CD4-positive, alpha-beta T cell treated with Interleukin-6 at 100 ng/mL for 8 hours (primary cell): ENCODE measurements around the gene SH2B2.
A peak's percentile ranks its signal among the peaks of the same experiment; 100 is the strongest.

Experiments used
- DNase-seq: peaks from one replicate; pipeline ENCODE4 v3.0.0-alpha.2; 2020; ENCODE audit warnings: mixed read lengths, low spot score

SH2B2 gene

DNA sequence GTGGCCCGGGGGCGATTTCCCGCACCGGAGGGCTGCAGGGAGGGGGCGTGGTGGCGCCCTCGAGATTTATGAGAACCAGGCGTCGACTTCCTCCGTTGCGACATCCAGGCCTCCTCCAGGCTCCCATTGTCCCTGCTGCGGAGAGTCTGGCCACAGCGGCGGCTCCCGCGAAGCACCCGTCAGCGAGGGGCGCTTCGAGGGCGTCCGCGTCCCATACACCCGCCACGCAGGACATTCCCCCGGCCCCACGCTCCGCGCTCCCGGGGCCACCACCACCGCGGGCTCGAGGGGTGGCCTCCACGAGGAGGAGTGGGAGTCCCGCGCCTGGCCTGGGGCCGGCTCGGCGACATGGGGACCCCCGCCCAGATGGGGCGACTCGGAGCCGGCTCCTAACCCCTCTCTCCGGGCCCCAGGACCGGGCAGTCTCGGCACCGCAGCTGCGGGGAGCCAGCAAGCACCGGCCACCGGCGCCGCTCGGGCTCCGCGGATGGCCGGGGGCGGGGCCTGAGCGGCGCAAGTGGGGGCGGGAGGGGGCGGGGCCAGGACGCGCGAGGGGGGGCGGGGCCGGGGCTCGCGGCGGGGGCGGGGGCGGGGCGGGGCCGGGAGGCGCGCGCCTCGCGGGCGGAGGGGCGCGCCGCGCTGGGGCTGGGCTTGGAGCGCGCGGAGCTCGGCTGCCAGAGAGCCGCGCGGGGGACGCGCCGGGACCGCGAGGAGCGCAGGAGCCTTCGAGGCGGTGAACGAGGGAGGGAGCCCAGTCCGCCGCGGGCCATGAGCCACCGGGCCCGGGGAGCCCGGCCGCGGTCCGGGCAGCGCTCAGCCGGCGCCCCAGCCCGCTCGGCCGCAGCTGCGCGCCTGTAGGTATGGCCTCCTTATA is at the start of gene SH2B2:
Gene SH2B2 (plus strand): TSS at position 632 of the 874 bp plus-strand sequence. CDS start 13,683 bp downstream, outside the sequence.
- DNase-seq: peak; percentile 23

DNA sequence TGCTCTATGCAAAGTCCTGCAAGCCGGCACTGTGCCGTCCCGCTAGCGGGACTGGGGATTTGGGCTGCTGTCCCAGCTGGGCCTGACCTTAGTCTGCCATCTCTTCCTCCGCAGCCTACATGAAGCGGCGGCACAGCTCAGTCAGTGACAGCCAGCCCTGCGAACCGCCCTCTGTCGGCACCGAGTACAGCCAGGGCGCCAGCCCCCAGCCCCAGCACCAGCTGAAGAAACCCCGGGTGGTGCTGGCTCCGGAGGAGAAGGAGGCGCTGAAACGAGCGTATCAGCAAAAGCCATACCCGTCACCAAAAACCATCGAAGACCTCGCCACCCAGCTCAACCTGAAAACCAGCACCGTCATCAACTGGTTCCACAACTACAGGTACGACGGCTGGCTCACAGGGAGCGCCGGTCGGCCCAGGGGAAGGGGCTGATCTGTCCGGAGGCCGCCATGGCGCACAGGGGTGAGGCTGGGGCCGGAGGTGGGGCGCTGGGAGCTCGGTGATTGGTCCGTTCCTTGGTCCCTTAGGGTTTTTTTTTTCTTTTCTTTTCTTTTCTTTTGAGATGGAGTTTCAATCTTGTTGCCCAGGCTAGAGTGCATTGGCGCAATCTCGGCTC is 47.4 kb upstream of the SH2B2 start:
- DNase-seq: no peak

DNA sequence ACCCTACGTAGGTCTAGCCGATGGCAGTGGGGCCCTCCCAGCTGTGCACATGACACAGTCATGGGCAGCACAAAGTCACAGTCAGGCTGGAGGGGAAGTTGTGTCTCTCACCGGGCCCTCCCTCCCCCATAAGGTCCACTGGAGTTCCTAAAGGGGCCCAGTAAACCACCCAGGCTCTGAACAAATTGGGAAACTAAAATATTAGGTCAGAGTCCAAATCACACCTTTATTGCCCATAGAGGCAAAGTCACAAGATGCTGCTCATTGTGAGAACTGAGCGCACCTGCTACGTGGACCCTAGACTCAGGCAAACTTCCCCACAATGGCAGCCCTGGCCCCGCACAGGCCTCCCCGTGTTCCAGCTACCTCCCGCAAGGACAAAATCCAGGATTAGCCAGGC is 45.2 kb upstream of the SH2B2 start:
- DNase-seq: no peak

DNA sequence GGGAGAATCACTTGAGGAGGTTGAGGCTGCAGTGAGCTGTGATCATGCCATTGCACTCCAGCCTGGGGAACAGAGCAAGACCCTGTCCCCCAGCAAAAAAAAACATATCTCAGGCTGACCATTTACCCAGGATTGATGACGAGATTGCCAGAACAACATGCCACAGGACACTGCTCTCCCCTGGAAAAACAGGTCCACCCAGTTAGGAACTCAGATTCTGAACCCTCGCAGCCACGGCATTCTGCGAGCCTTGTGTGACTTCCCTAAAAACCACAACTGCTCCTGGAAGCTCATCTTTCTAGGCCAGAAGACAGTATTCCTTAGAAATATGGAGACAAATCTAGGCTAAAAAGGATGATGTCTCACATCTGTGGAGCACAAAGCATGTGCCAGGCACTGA is 42.1 kb upstream of the SH2B2 start:
- DNase-seq: no peak

DNA sequence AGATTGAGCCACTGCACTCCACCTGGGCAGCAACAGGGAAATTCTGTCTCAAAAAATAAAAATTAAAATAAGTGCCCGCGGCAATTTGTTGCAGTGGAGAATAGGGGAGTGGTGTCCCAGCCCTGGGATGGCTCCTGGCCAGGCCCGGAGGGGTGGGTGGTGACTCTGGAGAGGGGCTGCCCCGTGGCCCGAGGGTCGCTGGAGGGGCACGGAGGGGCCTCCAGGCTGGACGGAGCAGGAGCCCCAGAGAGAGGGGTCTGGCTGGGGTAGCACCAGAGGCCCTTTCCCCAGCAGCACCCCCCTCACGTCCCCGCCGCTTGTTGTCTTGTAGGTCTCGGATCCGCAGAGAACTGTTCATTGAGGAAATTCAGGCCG is 38.6 kb upstream of the SH2B2 start:
- DNase-seq: no peak

DNA sequence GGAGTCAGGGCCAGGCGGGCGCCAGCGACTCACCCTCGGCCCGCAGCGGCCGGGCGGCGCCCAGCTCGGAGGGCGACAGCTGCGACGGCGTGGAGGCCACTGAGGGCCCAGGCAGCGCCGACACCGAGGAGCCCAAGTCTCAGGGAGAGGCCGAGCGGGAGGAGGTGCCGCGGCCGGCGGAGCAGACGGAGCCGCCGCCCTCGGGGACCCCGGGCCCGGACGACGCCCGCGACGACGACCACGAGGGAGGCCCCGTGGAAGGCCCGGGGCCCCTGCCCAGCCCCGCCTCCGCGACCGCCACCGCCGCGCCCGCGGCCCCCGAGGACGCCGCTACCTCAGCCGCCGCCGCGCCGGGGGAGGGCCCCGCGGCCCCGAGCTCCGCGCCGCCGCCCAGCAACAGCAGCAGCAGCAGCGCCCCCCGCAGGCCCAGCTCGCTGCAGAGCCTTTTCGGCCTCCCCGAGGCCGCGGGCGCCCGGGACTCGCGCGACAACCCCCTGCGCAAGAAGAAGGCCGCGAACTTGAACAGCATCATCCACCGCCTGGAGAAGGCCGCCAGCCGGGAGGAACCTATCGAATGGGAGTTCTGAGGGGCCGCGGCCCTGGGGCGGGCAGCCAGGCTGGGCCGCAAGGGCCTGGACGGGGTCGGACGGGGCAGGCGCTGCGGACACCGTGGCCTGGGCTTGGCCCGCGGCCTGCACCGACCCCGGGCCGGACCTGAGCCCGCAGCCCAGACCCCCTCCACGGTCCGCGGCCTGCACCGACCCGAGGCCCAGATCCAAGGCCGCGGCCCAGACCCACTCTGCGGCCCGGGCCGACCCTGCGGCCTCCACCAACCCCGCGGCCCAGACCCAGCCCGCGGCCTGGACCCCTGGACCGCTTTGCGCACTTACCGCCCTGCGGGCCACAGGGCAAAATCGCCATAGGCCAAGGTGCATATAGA is 37.9 kb upstream of the SH2B2 start:
- no peak for DNase-seq

DNA sequence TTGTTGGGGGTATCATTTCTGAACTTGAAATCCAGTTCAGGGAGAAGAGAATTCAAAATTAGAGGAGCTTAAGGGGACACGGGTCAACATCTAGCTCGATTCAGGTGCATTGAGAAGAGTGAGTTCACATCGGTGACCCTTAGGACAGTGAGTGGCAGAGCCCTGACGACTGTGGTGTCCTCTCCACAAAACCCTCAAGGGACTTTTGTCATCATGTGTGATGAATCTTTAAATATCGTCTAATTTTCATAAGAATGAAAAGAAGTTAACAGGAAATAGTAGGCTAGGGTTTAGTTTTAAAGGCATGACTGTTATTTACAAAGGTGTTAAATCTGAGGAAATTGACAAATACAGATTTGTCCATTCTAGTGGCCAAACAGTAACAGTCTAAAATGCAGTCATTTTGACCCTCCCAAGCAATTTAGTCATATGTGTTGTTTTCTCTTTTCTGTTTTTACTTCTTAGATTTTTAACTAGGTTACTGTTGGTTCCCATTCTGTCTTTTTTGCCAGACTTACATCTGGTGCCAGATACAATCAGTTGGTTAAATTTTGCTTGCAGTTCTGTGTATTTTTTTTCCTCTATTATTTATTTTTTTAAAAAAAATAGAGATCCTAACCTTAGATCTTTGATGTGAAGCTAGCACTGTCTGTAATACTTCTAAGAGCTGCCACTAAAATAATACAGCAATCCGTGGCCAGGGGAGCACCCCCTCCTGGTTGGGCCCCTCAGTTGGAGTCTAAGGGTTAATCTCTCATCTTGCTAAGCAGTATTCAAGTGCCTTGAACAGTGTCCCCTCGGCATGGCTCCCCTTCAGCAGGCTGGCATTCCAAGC is 34.9 kb upstream of the SH2B2 start:
- no peak for DNase-seq

DNA sequence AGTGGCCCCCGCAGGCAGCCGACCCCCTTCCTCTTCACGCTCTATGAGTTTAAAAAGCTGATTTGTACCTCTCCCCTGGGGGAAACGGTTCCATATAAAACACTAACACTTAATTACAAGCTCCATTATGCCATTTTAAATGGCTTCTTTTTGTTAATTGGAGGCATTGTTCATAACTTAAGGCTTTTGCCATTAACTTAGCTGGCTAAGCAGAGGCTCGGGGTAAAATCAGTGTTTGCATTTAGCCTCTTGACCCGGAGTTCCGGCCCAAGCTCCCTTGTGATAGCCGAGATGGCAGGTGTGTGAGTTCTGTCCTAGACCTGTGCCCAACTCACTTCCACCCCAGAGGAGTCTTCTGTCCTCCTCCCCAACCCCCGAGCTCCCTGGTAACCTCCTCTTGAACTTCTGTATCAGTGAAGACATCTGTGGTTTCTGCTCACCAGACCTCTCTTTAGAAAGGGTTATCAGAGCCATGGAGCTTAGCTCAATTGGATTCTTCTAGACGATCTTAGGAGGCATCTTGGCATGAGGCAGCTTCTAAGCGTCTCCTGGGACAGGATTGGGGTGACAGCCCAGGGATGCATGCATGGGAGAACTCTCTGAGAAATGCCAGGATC is 34.2 kb upstream of the SH2B2 start:
- no peak for DNase-seq

DNA sequence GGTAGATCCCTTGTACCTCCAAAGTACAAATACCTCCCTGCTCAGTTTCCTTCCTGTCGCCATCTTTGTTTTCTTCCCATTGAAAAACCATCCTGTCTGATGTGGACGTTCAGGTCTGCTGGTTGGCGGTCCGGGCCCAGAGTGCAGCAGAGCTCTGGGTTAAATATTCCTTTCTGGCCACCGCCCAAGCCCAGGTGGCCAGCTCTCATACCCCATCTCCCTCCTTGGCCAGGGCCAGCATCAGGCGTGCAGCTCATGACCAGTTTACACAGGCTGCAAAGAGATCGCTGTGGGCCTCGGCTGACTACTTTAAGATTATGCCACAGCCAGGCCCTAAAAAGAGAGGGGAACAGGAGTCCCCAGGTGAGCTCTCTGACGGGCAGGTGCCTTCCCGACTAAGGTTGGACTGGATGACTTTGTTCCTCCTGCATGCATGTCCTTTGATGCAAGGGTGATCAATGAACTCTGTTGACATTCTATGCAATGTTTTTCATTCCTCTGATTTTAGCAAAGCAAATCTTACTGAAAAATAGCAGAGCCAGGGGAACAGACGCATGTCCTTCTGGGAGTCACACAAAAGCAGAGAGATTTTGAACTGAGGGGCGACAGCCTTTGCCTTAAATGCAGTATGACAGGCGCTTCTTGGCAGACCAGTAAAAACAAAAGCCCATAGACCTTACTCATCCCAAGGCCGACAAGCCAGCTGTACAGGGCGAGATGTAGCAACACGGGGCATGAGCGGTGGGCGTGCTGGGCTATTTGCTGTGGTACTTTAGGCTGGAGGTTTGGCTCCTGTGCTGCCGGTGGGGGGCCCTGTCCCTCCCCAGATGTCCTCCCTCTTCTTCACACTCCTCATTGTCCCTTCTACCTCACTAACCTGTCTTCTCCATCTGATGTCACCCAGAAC is 33.3 kb upstream of the SH2B2 start:
- DNase-seq: no peak

DNA sequence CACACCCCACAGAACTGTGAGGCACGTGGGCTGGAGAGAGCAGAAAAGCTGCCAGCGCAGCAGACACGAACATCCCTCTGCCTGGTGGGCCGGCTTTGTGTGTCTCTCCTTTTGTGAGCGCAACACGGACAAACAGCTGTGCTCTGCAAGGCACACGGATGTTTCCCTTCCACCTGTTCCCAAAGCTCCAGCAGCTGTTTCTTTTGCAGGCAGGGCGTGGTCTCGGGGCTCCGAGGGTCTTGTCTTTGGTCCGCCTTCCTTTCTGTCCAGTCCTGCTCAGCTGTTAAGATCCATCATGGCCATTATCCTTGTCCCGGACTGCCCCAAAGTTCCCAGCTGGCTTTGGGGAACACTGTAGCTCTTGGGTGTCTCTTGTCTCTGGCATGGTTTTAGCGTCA is 32.7 kb upstream of the SH2B2 start:
- no peak for DNase-seq

DNA sequence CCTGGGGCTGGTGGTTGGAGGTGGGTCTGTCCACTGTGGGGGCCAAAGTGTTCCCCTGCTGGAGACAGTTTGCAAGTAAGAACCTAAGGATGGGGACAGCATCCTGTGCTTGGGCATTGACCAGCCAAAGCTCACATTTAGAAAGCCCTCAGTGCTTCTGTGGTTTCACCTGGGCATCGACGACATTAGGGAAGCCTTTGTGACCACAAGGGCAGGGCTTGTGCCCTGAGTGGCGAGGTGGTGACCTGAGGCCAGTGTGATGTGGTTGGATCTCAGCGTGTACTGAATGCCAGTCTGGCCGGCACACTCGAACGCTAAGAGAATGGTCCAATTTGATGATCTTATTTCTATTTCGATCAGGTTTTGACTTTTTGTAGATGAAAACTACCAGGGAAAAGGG is 32.1 kb upstream of the SH2B2 start:
- DNase-seq: no peak

DNA sequence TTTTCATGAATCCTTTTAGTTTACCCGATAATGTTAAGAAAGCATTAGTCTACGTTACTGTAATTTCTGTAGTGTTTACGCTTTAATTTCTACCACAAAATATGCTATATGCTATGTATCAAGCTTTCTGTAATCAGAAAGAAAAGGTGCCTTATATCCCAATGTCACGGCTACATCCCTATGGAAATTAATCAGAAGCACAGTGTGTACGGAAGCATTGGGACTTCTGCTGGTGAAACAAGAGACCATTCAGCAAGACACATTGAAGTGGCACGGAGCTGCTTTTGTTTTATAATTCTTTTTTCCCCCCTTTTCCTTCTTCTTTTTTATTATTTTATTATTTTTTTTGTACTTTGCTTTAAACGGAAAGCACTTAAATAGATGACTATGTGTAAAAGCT is 31.2 kb upstream of the SH2B2 start:
- DNase-seq: no peak

DNA sequence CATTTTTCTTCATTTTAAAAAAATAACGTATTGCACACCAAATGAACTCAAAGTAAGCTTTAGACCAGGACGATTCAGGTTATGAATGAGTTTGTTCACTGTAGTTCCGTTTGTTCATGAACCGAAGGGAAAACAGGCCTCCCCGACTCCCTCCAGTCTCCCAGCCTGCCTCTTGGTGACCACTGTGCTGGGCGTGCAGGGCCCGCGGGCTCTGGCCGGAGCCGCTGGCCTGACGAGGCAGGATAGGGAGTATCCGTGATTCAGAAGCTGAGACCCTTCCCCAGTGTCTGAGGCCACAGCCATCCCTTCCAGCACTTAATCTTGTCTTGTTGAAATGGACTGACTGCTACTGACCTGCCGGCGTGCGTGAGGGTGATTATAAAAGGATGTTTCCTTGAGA is 30.8 kb upstream of the SH2B2 start:
- no peak for DNase-seq

DNA sequence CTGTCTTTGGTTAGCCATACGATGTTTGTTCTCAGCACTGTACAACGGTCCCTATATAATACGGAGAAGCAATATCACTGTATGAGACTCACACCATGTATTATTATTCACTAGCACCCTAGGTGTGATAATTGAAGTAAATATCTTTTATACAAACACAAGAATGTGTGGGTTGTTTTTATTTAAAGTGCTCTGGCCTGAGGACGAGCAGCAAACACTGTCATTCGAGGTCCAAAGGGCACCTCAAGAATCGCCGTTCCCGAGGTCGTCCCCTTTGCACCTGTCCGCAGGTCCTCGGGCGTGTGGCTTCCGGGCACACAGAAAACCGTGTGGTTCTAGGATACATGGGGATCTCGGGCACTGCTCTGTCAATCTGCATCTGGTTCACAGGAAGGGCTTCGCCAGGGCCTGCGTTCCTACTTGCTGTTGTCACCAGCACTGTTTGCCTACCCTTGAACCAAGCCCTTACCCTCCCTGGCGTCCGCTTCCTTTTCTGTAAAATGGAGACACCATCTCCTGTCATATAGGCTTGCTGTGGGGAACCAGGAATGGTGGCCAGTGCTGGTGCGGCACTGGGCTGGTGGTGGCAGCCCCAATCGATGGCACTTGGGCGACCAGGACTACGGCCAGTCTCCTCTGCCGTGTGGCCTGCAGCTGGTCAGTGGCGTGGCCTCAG is 28.5 kb upstream of the SH2B2 start:
- no peak for DNase-seq

DNA sequence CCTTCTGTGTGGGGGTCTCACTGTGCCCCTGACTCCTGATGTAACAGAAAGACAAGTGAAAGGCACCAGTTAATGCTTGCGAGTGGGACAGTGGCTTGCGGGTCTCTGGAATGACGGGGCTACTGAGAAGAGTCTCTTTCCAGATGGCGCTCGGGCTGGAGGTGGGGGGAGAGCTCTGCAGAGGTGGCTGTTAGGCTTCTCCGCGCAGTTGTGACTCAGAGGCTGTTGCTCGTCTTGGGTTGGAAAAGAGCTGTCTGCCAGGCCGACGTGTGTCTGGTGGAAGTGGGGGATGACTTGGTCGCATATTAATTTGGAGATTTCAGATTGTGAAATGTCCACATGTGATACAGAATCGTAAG is 27.9 kb upstream of the SH2B2 start:
- no peak for DNase-seq

DNA sequence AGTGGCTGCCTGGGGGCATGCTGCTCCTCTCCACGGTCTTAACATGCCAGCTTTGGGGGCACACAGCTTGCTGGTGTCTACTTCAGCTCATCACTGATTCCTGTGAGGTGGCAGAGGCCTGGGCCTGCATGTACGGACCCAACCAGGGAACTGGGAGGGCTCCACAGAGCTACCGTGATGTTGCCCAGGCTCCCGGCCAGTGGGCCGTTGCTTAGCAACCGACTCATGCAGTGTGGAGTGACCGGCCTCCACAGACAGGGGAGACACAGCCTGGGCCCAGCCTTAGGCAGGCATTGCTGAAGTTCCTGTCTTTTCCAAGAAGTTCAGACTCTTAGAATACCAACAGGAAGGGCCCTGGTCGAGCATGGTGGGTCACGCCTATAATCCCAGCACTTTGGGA is 25.8 kb upstream of the SH2B2 start:
- no peak for DNase-seq

DNA sequence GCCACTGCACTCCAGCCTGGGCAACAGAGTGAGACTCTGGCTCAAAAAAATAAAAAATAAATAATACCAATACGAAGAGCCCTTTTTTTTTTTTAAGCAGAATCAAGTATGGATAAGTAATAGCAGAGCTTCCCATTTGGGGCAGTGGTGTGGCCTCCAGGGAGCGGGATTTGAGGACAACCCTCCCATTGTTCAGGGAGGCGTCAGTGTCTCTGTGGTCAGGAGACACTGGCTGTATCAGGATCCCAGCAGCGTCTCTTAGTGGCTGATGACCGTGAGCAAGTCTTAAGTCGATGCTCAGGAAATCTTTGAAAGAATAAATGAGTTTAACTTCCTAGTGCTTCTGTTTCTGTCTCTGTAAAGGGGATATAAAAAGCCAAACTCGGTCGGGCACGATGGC is 25.2 kb upstream of the SH2B2 start:
- no peak for DNase-seq

DNA sequence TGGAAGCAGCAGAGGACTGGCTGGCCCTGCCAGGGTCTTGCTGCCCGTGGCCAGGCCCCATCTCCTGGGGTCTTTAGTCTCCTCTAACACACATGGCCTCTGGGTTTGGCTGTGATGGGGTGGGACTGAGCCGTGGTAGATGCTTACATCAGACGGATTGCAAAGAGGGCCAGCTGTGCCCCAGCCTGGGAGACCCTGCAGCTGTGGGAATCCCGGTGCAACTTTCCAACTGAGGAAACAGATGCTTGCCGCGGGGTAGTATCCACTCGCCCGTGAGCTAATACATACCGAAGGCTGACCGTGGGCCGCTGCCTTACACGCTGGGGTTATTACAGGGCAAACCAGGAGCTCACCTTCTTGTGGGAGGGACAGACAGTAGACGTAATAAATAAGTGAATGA is 24.1 kb upstream of the SH2B2 start:
- DNase-seq: no peak

DNA sequence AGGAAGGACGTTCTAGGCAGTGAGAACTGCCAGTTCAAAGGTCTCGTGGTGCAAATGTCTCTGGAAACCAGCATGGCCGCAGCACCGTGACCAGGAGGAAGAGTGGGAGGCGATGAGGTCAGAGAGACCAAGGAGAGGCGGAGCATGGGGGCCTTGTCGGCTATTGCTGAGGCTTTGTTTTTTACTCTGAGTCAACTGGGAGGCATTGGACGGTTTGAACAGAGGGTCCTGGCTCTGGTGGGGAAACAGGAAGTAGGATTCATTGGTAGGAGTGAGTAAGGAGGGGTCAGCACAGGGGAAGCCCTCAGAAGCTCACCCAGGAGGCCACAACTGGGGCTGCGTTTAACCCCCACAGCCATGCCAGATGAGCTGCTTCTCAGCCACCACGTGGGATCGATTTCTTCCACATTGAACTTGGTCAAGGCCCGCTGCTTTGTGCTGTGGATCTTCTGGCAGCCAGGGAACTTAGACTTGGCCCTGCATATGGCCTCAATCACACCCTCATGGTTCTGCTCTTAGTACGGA is 22.2 kb upstream of the SH2B2 start:
- DNase-seq: no peak

DNA sequence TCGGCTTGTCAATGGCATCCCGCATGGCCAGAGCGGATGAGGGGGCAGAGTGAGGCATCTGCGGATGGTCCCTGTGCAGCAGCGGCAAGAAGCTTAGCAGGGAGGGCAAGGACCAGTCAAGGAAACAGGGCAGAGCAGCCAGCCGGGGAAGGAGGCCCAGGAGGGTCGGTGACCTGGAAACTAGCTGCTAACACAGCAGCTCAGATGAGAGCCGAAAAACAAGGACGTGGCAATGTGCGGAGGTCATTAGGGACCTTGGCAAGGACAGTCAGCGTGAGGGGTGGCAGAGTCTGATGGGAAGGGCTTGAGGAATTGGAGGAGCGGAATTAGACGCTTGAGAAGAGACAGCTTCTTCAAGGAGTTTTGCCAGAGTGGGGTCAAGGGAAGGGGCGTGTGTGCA is 20.1 kb upstream of the SH2B2 start:
- no peak for DNase-seq
